Mucosa of stomach (tissue), 1 donor: ENCODE data around the gene SLC30A2.

Experiments
- H3K27me3 ChIP-seq: one replicate; pipeline ENCODE4 v1.7.0; 2013; ENCODE audit warnings: mild to moderate bottlenecking, low read length; ENCODE audit not compliant: control insufficient read depth, insufficient read depth
- H3K36me3 ChIP-seq: one replicate; pipeline ENCODE4 v1.7.0; 2013; ENCODE audit warnings: low read length; ENCODE audit not compliant: control insufficient read depth, insufficient read depth
- H3K4me1 ChIP-seq: one replicate; pipeline ENCODE4 v1.7.0; 2013; ENCODE audit warnings: mild to moderate bottlenecking, low read length; ENCODE audit not compliant: control insufficient read depth, insufficient read depth
- H3K4me3 ChIP-seq: one replicate; pipeline ENCODE4 v1.7.0; 2013; ENCODE audit warnings: low read length
- H3K9ac ChIP-seq: one replicate; pipeline ENCODE4 v1.7.0; 2013; ENCODE audit warnings: mild to moderate bottlenecking, low read length, moderate library complexity
- H3K9me3 ChIP-seq: one replicate; pipeline ENCODE4 v1.7.0; 2013; ENCODE audit warnings: mild to moderate bottlenecking, low read length, moderate library complexity; ENCODE audit not compliant: control insufficient read depth
- donor health status: Pancreatic carcinoma.

SLC30A2 gene

GRCh38 chr1:26066857-26067256 lies 20.9 kb upstream of the SLC30A2 start:
- Histone ChIP-seq H3K4me3 (no peak overlapping the region), H3K9ac (no peak overlapping the region), H3K4me1 (peaks cover 10% of the 10 kb centered on the region)

GRCh38 chr1:26066160-26066559 lies 20.2 kb upstream of the SLC30A2 start:
- Histone ChIP-seq H3K27me3 (no peaks in the 10 kb centered on the region), H3K36me3 (no peaks in the 10 kb centered on the region), H3K9ac (no peak overlapping the region), H3K4me1 (peaks cover 10% of the 10 kb centered on the region), H3K4me3 (no peak overlapping the region), H3K9me3 (no peaks in the 10 kb centered on the region)

More at GRCh38 chr1:26066857-26067256, 20.9 kb upstream of the SLC30A2 start:
- no peaks in the 10 kb centered on the region for H3K9me3 ChIP-seq
- no peaks in the 10 kb centered on the region for H3K27me3 ChIP-seq
- no peaks in the 10 kb centered on the region for H3K36me3 ChIP-seq

GRCh38 chr1:26064553-26064952 lies 18.6 kb upstream of the SLC30A2 start:
- H3K4me1 ChIP-seq: peaks cover 10% of the 10 kb centered on the region
- no peaks in the 10 kb centered on the region for H3K9me3 ChIP-seq
- H3K9ac ChIP-seq: no peak overlapping the region
- no peak overlapping the region for H3K4me3 ChIP-seq
- H3K27me3 ChIP-seq: peaks cover 7% of the 10 kb centered on the region
- no peaks in the 10 kb centered on the region for H3K36me3 ChIP-seq

- no peak overlapping the region for H3K4me3 ChIP-seq
- no peaks in the 10 kb centered on the region for H3K9me3 ChIP-seq
- H3K36me3 ChIP-seq: no peaks in the 10 kb centered on the region
- H3K27me3 ChIP-seq: peaks cover 7% of the 10 kb centered on the region
- no peak overlapping the region for H3K9ac ChIP-seq
- H3K4me1 ChIP-seq: no peaks in the 10 kb centered on the region
These were observed 15.1 kb upstream of the SLC30A2 start for GRCh38 chr1:26060832-26061574.

GRCh38 chr1:26059906-26060305 lies 14.0 kb upstream of the SLC30A2 start:
- no peaks in the 10 kb centered on the region for H3K4me1 ChIP-seq
- no peaks in the 10 kb centered on the region for H3K9me3 ChIP-seq
- no peaks in the 10 kb centered on the region for H3K36me3 ChIP-seq
- H3K27me3 ChIP-seq: peaks cover 7% of the 10 kb centered on the region
- no peak overlapping the region for H3K9ac ChIP-seq
- H3K4me3 ChIP-seq: no peak overlapping the region

DNA sequence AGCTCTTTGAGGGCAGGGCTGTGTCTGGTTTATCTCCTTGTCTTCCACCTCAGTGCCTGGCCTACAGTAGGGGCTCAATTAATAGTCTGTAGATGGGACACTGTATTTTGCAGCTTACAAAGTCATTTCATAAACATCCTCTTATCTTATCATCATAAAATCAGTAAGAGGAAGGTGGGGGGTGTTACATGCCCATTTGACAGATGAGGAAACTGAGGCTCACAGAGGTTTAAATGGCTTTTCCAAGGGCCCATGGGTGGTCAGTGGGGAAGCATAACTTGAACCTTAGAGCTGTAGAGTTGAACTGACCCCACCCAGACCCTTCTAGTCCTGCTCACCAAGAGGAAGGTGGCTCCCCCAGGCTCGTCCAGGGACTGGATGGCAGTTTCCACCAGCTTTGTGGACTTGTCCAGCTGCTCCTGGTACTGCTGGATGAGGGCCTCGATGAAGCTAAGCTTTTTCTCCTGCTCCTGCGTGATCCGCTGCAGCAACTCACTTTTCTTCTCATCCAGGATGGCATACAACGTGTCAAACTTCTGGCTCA lies 12.2 kb upstream of the SLC30A2 start:
- H3K4me3 ChIP-seq: no peak overlapping the region
- H3K9ac ChIP-seq: no peak overlapping the region
- no peaks in the 10 kb centered on the region for H3K36me3 ChIP-seq
- no peaks in the 10 kb centered on the region for H3K4me1 ChIP-seq
- H3K9me3 ChIP-seq: no peaks in the 10 kb centered on the region
- peaks cover 7% of the 10 kb centered on the region for H3K27me3 ChIP-seq

DNA sequence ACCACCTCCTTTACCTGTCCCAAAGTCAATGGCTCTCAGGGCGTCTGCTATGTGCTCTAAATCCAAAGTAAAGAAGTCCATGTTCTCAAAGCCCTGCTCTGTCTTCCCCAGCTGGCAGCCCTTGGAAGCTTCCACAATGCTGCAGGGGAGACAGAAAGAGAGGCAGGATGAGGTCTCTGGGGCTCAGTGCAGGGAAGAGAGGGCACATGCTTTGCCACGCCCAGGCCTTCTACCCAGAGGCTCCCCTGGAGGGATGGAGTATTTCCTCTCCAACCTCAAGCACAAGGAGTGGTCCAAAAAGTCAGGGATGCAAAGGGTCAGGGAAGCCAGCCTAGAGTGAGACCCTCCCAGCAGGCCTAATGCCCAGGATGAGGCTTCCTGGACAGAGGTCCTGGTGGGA lies 11.3 kb upstream of the SLC30A2 start:
- Histone ChIP-seq H3K9me3 (no peaks in the 10 kb centered on the region), H3K36me3 (no peaks in the 10 kb centered on the region), H3K27me3 (peaks cover 7% of the 10 kb centered on the region), H3K4me1 (no peaks in the 10 kb centered on the region), H3K9ac (no peak overlapping the region), H3K4me3 (no peak overlapping the region)

DNA sequence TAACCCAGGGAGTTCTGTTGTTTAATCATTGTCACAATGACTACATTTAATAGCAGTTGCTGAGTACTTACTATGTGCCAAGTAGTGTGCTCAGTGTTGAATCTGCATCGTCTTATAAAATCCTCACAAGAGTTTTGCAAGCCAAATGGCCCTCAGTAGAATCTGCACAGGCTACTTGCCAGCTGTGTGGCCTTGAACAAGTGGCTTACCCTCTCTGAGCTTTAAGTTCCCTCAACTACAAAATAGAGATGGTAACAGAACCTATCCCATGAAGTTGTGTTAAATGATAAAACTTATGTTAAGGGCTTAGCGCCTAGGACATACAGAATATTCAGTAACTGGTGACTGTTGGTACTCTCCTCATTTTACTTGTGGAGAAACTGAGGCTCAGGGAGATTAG lies 9.1 kb upstream of the SLC30A2 start:
- peaks cover 4% of the 10 kb centered on the region for H3K27me3 ChIP-seq
- H3K9ac ChIP-seq: no peak overlapping the region
- H3K36me3 ChIP-seq: no peaks in the 10 kb centered on the region
- no peaks in the 10 kb centered on the region for H3K4me1 ChIP-seq
- H3K4me3 ChIP-seq: no peak overlapping the region
- H3K9me3 ChIP-seq: no peaks in the 10 kb centered on the region

- Histone ChIP-seq H3K27me3 (peaks cover 15% of the 10 kb centered on the region), H3K9ac (no peak overlapping the region), H3K4me3 (no peak overlapping the region), H3K4me1 (no peaks in the 10 kb centered on the region), H3K36me3 (no peaks in the 10 kb centered on the region), H3K9me3 (no peaks in the 10 kb centered on the region)
These were observed 8.0 kb upstream of the SLC30A2 start for GRCh38 chr1:26053718-26054560.

GRCh38 chr1:26050248-26050640 lies 4.3 kb upstream of the SLC30A2 start:
- Histone ChIP-seq H3K9ac (no peak overlapping the region), H3K9me3 (no peaks in the 10 kb centered on the region), H3K27me3 (peaks cover 44% of the 10 kb centered on the region), H3K4me1 (peaks cover 5% of the 10 kb centered on the region), H3K36me3 (no peaks in the 10 kb centered on the region), H3K4me3 (no peak overlapping the region)

- Histone ChIP-seq H3K9me3 (no peaks in the 10 kb centered on the region), H3K9ac (no peak overlapping the region), H3K36me3 (no peaks in the 10 kb centered on the region), H3K27me3 (peaks cover 49% of the 10 kb centered on the region), H3K4me1 (peaks cover 5% of the 10 kb centered on the region), H3K4me3 (no peak overlapping the region)
These were observed 3.8 kb upstream of the SLC30A2 start for GRCh38 chr1:26049531-26050247.
